ENCODE results near the gene CARD19.
"Not testable (repeated sequence)": the region's sequence is repeated elsewhere in the genome, so short reads cannot be mapped to it uniquely, and the experiment has no call there.

CARD19 gene

DNA sequence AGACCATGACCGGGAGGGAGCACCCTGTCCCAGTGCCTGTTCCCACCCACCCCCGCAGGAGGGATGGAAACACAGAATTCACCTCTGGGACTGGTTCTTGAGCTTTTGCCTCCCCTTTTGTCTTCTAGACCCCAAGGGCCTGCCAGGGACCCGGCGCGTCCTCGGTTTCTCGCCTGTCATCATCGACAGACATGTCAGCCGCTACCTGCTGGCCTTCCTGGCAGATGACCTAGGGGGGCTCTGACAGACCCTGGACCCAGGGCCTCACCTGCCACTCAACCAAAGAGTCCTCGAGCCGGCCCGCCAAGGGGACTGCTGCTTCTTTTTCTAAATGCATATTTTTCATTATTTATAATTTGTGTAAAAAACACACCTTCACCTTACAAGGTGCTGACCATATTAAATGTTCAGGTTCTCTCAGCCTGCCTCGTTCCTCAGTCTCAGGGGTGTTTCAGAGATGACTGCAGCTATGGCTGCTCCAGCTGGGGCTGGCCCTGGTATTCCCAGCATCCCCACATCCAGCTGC is 16.9 kb downstream of the CARD19 start:
- Histone ChIP-seq H3K27ac (ENCODE audit: insufficient read depth, low read length, poor library complexity, severe bottlenecking) (no peak overlapping the region), H3K4me3 (ENCODE audit: insufficient read depth, low read depth, low read length, poor library complexity, severe bottlenecking) (no peak overlapping the region), H3K36me3 (ENCODE audit: control insufficient read depth, insufficient read depth, low read length) (peaks cover 33% of the 10 kb centered on the region), H3K4me1 (ENCODE audit: control insufficient read depth, insufficient read depth, low read length, poor library complexity, severe bottlenecking) (peaks cover 19% of the 10 kb centered on the region), H3K9me3 (ENCODE audit: control insufficient read depth, low read length) (no peaks in the 10 kb centered on the region), H3K27me3 (replicated peaks; ENCODE audit: control insufficient read depth, insufficient read depth, low read length, poor library complexity, severe bottlenecking) (no peaks in the 10 kb centered on the region)
- no peak for DNase-seq

GRCh38 chr9:93114169-93114983 is 18.4 kb downstream of the CARD19 start:
- Histone ChIP-seq H3K36me3 (ENCODE audit: control insufficient read depth, insufficient read depth, low read length) (peaks cover 32% of the 10 kb centered on the region), H3K4me1 (ENCODE audit: control insufficient read depth, insufficient read depth, low read length, poor library complexity, severe bottlenecking) (peaks cover 10% of the 10 kb centered on the region), H3K27ac (ENCODE audit: insufficient read depth, low read length, poor library complexity, severe bottlenecking) (no peak overlapping the region), H3K27me3 (replicated peaks; ENCODE audit: control insufficient read depth, insufficient read depth, low read length, poor library complexity, severe bottlenecking) (no peaks in the 10 kb centered on the region), H3K4me3 (ENCODE audit: insufficient read depth, low read depth, low read length, poor library complexity, severe bottlenecking) (no peak overlapping the region), H3K9me3 (ENCODE audit: control insufficient read depth, low read length) (no peaks in the 10 kb centered on the region)
- DNase-seq, result no peak

- no peak for DNase-seq
- H3K36me3 ChIP-seq (ENCODE audit: control insufficient read depth, insufficient read depth, low read length), result peaks cover 32% of the 10 kb centered on the region
- no peaks in the 10 kb centered on the region for H3K9me3 ChIP-seq (ENCODE audit: control insufficient read depth, low read length)
- H3K4me1 ChIP-seq (ENCODE audit: control insufficient read depth, insufficient read depth, low read length, poor library complexity, severe bottlenecking), result peaks cover 15% of the 10 kb centered on the region
- H3K27ac ChIP-seq (ENCODE audit: insufficient read depth, low read length, poor library complexity, severe bottlenecking), result no peak overlapping the region
- H3K27me3 ChIP-seq (replicated peaks; ENCODE audit: control insufficient read depth, insufficient read depth, low read length, poor library complexity, severe bottlenecking), result no peaks in the 10 kb centered on the region
- H3K4me3 ChIP-seq (ENCODE audit: insufficient read depth, low read depth, low read length, poor library complexity, severe bottlenecking), result no peak overlapping the region
Observed at GRCh38 chr9:93114984-93115335, 18.9 kb downstream of the CARD19 start.

DNA sequence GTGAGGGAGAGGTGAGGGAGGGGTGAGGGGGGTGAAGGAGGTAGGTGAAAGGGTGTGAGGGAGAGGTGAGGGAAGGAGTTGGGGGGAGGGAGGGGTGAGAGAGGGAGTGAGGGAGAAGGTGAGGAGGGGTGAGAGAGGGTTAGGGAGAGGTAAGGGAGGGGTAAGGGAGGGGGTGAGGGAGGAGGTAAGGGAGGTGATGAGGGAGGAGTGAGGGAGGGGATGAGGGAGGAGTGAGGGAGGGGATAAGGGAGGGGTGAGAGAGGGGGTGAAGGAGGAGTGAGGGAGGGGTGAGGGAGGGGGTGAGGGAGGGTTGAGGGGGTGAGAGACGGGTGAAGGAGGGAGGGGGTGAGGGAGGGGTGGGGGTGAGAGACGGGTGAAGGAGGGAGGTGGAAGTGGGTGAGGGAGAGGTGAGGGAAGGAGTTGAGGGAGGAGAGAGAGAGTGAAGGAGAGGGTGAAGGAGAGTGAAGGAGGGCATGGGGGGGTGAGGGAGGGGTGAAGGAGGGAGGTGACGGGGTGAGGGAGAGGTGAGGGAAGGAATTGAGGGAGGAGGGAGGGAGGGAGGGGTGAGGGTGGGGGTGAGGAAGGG is 19.6 kb downstream of the CARD19 start:
- peaks cover 26% of the 10 kb centered on the region for H3K36me3 ChIP-seq (ENCODE audit: control insufficient read depth, insufficient read depth, low read length)
- no peak overlapping the region for H3K27ac ChIP-seq (ENCODE audit: insufficient read depth, low read length, poor library complexity, severe bottlenecking)
- DNase-seq, result no peak
- no peaks in the 10 kb centered on the region for H3K9me3 ChIP-seq (ENCODE audit: control insufficient read depth, low read length)
- H3K4me1 ChIP-seq (ENCODE audit: control insufficient read depth, insufficient read depth, low read length, poor library complexity, severe bottlenecking), result peaks cover 19% of the 10 kb centered on the region
- no peaks in the 10 kb centered on the region for H3K27me3 ChIP-seq (replicated peaks; ENCODE audit: control insufficient read depth, insufficient read depth, low read length, poor library complexity, severe bottlenecking)
- no peak overlapping the region for H3K4me3 ChIP-seq (ENCODE audit: insufficient read depth, low read depth, low read length, poor library complexity, severe bottlenecking)

DNA sequence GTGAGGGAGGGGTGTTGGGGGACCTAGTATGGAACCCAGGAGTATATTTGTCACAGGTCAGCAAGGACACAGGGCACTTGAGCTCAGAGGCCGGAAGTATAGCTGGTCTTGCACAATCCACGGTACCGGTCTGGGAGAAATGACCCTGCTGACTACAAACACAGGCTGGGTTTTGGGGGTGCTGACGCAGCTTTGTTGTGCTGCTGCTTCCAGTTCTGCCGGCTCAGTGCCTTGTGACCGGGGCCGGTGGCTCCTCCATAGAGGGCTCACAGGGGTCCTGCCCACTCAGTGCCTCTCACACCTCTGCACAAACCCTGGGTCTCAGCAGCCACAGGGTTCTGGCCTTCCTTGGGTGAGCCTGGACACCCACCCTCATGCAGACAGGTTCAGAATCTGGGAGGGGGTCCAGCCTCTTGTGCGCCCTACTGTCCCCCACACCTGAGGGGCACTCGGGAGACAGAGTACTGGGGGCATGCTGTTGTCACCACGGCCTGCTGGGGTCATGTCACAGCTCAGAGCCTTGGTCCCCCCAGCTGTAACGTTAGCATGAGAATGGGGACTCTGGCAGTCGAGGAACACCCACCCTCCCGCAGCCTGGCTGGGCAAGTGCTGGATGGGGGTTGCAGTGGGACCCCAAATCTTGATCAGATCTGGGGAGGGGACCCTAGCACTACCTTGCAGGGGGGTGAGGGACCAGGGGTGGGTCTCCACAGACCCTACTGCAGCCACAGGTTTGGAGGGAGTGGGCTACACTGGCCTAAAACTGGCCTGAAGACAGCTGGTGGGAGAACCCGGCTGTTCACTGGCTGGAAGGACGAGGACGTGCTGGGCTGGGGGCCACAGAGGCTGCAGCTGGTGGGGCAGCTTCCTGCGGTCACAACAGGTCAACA is 20.3 kb downstream of the CARD19 start:
- no peaks in the 10 kb centered on the region for H3K27me3 ChIP-seq (replicated peaks; ENCODE audit: control insufficient read depth, insufficient read depth, low read length, poor library complexity, severe bottlenecking)
- H3K27ac ChIP-seq (ENCODE audit: insufficient read depth, low read length, poor library complexity, severe bottlenecking), result no peak overlapping the region
- peaks cover 19% of the 10 kb centered on the region for H3K4me1 ChIP-seq (ENCODE audit: control insufficient read depth, insufficient read depth, low read length, poor library complexity, severe bottlenecking)
- peaks cover 23% of the 10 kb centered on the region for H3K36me3 ChIP-seq (ENCODE audit: control insufficient read depth, insufficient read depth, low read length)
- no peak for DNase-seq
- H3K9me3 ChIP-seq (ENCODE audit: control insufficient read depth, low read length), result no peaks in the 10 kb centered on the region
- H3K4me3 ChIP-seq (ENCODE audit: insufficient read depth, low read depth, low read length, poor library complexity, severe bottlenecking), result no peak overlapping the region

DNA sequence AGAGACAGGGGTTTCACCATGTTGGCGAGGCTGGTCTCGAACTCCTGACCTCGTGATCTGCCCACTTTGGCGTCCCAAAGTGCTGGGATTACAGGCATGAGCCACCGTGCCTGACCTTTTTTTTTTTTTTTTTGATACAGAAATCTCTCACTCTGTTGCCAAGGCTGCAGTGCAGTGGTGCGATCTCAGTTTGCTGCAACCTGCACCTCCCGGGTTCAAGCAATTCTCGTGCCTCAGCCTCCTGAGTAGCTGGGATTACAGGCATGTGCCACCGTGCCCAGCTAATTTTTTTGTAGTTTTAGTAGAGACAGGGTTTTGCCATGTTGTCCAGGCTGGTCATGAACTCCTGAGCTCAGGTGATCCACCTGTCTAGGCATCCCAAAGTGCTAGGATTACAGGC is 21.5 kb downstream of the CARD19 start:
- peaks cover 19% of the 10 kb centered on the region for H3K4me1 ChIP-seq (ENCODE audit: control insufficient read depth, insufficient read depth, low read length, poor library complexity, severe bottlenecking)
- H3K4me3 ChIP-seq (ENCODE audit: insufficient read depth, low read depth, low read length, poor library complexity, severe bottlenecking), result not testable (repeated sequence)

DNA sequence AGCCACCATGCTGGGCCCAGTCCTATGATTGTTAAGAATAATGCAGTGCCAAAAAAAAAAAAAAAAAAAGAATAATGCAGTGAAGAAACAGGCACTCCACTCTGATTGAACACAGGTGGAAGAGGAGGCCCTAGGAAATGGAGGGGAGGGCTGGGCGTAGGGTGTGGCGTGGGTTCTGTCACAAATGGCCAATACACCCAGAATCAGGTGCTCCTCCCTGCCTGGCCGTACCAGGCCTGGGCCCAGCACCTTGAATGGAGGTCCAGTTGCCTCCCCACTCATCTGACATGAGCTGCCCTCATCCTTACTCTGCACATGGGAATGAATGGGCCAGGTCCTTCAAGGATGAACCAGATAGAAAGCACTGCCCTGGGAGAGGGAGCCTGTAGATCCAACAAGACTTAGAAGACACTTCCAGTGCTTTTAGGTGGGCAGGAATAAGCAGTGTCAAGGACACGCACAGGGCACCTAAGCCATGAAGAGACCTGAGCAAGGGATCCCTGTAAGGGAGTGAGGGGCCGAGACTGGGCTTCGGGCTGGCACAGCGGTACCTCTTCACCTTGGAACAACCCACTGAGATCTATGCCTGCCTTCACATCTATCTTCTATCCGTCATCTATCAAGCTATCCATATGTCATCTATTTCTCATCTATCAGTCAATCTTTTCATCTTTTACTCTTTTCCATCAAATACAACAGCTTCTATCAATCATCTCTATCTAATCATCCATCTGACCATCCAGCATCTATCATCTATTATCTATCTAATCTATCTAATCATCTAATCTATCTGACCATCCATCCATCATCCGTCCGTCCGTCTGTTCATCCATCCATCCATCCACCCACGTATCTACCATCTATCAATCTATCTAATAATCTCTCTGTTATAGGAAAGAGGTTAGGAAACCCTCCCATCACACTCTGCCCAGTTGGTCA is 22.2 kb downstream of the CARD19 start:
- Histone ChIP-seq H3K4me1 (ENCODE audit: control insufficient read depth, insufficient read depth, low read length, poor library complexity, severe bottlenecking) (peaks cover 19% of the 10 kb centered on the region), H3K9me3 (ENCODE audit: control insufficient read depth, low read length) (no peaks in the 10 kb centered on the region), H3K27ac (ENCODE audit: insufficient read depth, low read length, poor library complexity, severe bottlenecking) (no peak overlapping the region), H3K27me3 (replicated peaks; ENCODE audit: control insufficient read depth, insufficient read depth, low read length, poor library complexity, severe bottlenecking) (no peaks in the 10 kb centered on the region), H3K4me3 (ENCODE audit: insufficient read depth, low read depth, low read length, poor library complexity, severe bottlenecking) (no peak overlapping the region), H3K36me3 (ENCODE audit: control insufficient read depth, insufficient read depth, low read length) (peaks cover 12% of the 10 kb centered on the region)
- no peak for DNase-seq

More for the DNA sequence above, 21.5 kb downstream of the CARD19 start:
- DNase-seq; H3K9me3 ChIP-seq (ENCODE audit: control insufficient read depth, low read length); H3K27ac ChIP-seq (ENCODE audit: insufficient read depth, low read length, poor library complexity, severe bottlenecking); H3K27me3 ChIP-seq (replicated peaks; ENCODE audit: control insufficient read depth, insufficient read depth, low read length, poor library complexity, severe bottlenecking): not testable (repeated sequence)
- H3K36me3 ChIP-seq (ENCODE audit: control insufficient read depth, insufficient read depth, low read length), result peaks cover 19% of the 10 kb centered on the region

DNA sequence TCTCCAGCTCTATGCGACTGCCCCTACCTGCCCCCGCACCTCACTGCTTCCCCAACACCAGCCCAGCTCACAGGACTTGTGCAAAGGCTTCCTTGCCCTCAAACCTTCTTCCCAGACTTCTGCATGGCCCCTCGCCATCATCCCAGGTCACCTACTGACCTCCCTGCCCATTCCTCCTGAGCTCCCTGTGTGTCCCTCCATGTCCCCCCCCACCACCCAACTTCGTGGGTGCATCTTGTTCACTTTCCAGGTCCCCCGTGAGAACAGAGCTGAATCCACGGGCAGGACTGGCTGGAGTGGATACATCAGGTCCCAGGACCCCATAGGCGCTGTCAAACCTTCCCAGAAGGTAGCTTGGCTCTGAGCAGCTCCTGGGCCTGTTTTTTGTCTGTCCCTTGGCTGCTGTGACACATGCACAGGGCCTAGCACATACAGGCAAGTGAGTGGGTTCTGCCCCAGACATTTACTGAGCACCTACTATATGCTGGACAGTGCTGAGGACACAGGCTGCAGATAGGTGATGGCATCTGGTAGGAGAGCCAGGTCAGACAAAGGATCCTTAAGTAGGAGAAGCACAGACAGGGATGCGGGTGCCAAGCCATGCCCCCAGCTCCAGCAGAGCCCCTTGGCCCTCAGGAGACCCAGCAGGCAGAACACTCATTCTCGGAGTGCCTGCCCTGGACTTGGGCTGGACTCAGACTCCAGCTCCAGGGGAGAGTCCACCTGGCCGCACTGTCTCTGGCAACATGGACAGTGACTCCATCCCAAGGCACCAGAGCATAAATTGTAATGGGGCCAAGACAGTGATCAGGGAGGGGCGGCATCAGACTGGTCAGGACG is 23.1 kb downstream of the CARD19 start:
- DNase-seq, result no peak
- Histone ChIP-seq H3K9me3 (ENCODE audit: control insufficient read depth, low read length) (no peaks in the 10 kb centered on the region), H3K27ac (ENCODE audit: insufficient read depth, low read length, poor library complexity, severe bottlenecking) (no peak overlapping the region), H3K4me3 (ENCODE audit: insufficient read depth, low read depth, low read length, poor library complexity, severe bottlenecking) (no peak overlapping the region), H3K36me3 (ENCODE audit: control insufficient read depth, insufficient read depth, low read length) (peaks cover 15% of the 10 kb centered on the region), H3K27me3 (replicated peaks; ENCODE audit: control insufficient read depth, insufficient read depth, low read length, poor library complexity, severe bottlenecking) (no peaks in the 10 kb centered on the region), H3K4me1 (ENCODE audit: control insufficient read depth, insufficient read depth, low read length, poor library complexity, severe bottlenecking) (peaks cover 19% of the 10 kb centered on the region)

GRCh38 chr9:93119703-93119952 is 23.6 kb downstream of the CARD19 start:
- Histone ChIP-seq H3K27ac (ENCODE audit: insufficient read depth, low read length, poor library complexity, severe bottlenecking) (no peak overlapping the region), H3K27me3 (replicated peaks; ENCODE audit: control insufficient read depth, insufficient read depth, low read length, poor library complexity, severe bottlenecking) (no peaks in the 10 kb centered on the region), H3K36me3 (ENCODE audit: control insufficient read depth, insufficient read depth, low read length) (peaks cover 15% of the 10 kb centered on the region), H3K4me3 (ENCODE audit: insufficient read depth, low read depth, low read length, poor library complexity, severe bottlenecking) (no peak overlapping the region), H3K9me3 (ENCODE audit: control insufficient read depth, low read length) (no peaks in the 10 kb centered on the region), H3K4me1 (ENCODE audit: control insufficient read depth, insufficient read depth, low read length, poor library complexity, severe bottlenecking) (peaks cover 18% of the 10 kb centered on the region)
- DNase-seq, result no peak

Measured in effector memory CD4-positive, alpha-beta T cell (primary cell).